Measurements from ENCODE around the gene THTPA.

DNA sequence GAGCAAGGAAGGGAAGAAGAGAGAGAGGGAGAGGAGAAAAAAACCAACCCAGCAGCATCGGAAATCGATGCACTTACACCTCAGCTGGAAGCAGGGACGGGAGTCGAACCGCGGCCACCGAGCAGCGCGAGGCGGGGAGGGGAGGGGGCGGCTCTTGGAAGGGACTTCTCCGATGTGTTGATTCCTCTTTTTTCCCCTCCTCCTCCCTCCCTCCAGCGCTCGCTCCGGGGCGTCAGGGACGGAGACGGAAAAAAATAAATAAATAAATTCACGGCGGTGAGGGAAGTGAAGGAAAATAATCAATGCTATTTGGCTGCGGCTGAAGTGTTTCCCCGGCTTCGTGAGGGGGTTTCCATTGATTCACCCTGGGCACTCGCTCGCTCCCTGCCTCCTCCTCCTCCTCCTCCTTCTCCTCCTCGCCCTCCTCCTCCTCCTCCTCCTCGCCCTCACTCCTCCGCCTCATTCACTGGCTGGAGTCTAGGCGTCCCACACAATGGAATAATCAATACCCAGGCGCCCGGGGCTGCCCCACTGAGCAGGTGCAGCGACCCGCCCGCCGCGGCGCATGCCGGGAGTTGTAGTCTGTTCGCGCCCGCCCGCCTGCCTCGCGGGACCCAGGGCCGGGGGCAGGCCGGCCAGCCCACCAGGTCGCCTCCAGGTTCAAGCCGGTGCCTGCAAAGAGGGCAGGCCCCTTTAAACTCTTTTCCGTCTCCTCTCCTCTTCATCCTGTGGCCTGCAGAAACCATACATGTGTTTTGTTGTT is 4.6 kb upstream of the THTPA start, which contains the start of gene ZFHX2:
- TF ChIP-seq, protein P1, sequence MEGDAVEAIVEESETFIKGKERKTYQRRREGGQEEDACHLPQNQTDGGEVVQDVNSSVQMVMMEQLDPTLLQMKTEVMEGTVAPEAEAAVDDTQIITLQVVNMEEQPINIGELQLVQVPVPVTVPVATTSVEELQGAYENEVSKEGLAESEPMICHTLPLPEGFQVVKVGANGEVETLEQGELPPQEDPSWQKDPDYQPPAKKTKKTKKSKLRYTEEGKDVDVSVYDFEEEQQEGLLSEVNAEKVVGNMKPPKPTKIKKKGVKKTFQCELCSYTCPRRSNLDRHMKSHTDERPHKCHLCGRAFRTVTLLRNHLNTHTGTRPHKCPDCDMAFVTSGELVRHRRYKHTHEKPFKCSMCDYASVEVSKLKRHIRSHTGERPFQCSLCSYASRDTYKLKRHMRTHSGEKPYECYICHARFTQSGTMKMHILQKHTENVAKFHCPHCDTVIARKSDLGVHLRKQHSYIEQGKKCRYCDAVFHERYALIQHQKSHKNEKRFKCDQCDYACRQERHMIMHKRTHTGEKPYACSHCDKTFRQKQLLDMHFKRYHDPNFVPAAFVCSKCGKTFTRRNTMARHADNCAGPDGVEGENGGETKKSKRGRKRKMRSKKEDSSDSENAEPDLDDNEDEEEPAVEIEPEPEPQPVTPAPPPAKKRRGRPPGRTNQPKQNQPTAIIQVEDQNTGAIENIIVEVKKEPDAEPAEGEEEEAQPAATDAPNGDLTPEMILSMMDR (conservative IDR thresholded peaks at IDR 0.05; ENCODE audit: low read depth, low read length) = no peak
- TF ChIP-seq, protein P2, sequence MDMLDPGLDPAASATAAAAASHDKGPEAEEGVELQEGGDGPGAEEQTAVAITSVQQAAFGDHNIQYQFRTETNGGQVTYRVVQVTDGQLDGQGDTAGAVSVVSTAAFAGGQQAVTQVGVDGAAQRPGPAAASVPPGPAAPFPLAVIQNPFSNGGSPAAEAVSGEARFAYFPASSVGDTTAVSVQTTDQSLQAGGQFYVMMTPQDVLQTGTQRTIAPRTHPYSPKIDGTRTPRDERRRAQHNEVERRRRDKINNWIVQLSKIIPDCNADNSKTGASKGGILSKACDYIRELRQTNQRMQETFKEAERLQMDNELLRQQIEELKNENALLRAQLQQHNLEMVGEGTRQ (IDR thresholded peaks at IDR 0.05; ENCODE audit: low read depth, low read length) = no peak
- no peak for TF ChIP-seq MXI1 (IDR thresholded peaks at IDR 0.05; ENCODE audit: borderline replicate concordance, low read depth, low read length)
- TF ChIP-seq MAFK (IDR thresholded peaks at IDR 0.05; ENCODE audit: low read depth, low read length) = no peak
- no peak for TF ChIP-seq POLR2A (IDR thresholded peaks at IDR 0.05; ENCODE audit: low read depth, low read length)

All from IMR-90 (cell line).